ENCODE measurements around the gene GIMD1. TPM values are rescaled to one million over a fixed set of nuclear protein-coding genes. Genes with fewer than 3 reads are reported as not detected.
A peak's percentile ranks its signal among the peaks of the same experiment; 100 is the strongest.

The GIMD1 gene
- total RNA-seq, 1 donor from 2014 or later, result not detected

DNA sequence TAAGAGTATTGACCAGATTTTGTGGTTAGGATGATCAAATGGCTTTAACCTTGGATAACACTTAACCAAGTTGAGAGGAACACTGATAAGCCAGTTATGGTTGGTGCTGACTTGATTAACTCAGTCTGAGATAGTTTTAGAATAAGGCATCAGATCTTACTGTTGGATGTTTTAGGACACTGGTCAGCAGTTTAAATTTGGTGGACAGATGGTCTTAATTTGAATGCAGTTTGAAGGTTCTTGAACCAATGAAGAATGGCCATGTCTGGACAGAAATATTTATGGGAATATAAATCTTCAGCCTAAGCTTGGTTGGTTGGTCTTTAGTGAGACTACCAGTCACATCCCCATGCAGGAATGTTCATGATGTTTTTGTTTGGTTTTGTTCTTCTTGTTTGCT, 2.6 kb upstream of the GIMD1 start:
- peaks cover 6% of the 10 kb centered on the region for H3K4me1 ChIP-seq
- DNase-seq, result no peak
- H3K27me3 ChIP-seq (ENCODE audit: low read depth), result peaks cover 26% of the 10 kb centered on the region
- no peaks in the 10 kb centered on the region for H3K9me3 ChIP-seq (replicated peaks)
- intact Hi-C loops (cut with micrococcal nuclease), result loop anchor here (10.0 kb wide), 1 partner anchor 134 kb away; no protein-coding TSS in a partner anchor
- no peak overlapping the region for H3K27ac ChIP-seq (replicated peaks)
- TF ChIP-seq, protein P1, sequence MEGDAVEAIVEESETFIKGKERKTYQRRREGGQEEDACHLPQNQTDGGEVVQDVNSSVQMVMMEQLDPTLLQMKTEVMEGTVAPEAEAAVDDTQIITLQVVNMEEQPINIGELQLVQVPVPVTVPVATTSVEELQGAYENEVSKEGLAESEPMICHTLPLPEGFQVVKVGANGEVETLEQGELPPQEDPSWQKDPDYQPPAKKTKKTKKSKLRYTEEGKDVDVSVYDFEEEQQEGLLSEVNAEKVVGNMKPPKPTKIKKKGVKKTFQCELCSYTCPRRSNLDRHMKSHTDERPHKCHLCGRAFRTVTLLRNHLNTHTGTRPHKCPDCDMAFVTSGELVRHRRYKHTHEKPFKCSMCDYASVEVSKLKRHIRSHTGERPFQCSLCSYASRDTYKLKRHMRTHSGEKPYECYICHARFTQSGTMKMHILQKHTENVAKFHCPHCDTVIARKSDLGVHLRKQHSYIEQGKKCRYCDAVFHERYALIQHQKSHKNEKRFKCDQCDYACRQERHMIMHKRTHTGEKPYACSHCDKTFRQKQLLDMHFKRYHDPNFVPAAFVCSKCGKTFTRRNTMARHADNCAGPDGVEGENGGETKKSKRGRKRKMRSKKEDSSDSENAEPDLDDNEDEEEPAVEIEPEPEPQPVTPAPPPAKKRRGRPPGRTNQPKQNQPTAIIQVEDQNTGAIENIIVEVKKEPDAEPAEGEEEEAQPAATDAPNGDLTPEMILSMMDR (IDR thresholded peaks at IDR 0.05; ENCODE audit: borderline replicate concordance), result no peak
- no peaks in the 10 kb centered on the region for H3K36me3 ChIP-seq
- H3K4me3 ChIP-seq, result no peak overlapping the region

DNA sequence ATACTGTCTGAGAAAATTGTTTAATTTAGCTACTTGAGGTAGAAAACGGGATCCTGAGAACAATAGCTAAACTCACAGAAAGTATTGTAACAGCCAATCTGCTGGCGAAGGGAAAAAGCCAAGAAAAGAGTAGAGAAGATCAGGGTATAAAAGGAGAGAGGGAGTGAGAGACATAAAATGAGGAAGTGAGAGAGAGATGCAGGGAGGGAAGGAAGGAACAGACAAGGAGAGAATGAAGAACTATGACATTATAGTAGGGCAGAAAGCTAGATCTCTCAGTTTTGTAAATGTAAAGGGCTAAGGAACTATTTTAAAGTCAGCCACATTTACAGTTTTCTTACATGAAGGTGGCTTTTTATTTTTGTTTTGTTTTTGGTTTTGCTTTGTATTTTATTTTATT, 1.6 kb upstream of the GIMD1 start:
- Histone ChIP-seq H3K9me3 (replicated peaks) (no peaks in the 10 kb centered on the region), H3K4me1 (peaks cover 14% of the 10 kb centered on the region), H3K36me3 (no peaks in the 10 kb centered on the region), H3K4me3 (no peak overlapping the region), H3K27ac (replicated peaks) (no peak overlapping the region), H3K27me3 (ENCODE audit: low read depth) (peaks cover 20% of the 10 kb centered on the region)
- no peak for DNase-seq
- intact Hi-C loops (cut with micrococcal nuclease), result loop anchor here (10.0 kb wide), 1 partner anchor 135 kb away; no protein-coding TSS in a partner anchor
- TF ChIP-seq, protein P1 (IDR thresholded peaks at IDR 0.05; ENCODE audit: borderline replicate concordance), result no peak

DNA sequence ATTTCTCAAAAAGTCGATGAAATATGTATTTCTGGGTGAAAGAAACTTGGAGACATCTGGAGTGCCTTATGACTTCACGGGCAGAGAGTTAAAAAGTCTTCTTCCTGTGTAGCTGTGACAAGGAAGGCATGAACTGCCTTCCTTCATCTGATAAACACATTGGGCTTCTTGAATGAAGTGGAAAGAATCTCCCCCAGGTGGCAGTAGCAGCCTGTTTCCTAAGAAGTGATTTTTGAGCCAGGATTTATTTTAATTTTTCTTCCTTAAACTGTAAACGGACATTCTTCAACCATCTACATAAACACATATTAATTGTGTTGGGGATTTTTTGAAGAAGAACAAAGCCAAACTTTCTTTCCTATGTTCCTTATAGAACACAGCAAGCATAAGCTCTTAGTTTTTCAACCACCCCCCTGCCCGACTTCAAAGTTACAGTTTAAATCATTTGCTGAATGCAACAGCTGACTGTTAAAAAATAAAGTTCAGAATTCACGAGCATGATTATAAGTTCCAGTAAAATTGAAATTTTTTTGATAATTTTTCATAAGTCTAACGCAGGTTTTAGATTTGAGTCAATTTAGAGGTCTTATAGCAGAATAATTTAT, 980 bp upstream of the GIMD1 start:
- Histone ChIP-seq H3K9me3 (replicated peaks) (no peaks in the 10 kb centered on the region), H3K36me3 (no peaks in the 10 kb centered on the region)

DNA sequence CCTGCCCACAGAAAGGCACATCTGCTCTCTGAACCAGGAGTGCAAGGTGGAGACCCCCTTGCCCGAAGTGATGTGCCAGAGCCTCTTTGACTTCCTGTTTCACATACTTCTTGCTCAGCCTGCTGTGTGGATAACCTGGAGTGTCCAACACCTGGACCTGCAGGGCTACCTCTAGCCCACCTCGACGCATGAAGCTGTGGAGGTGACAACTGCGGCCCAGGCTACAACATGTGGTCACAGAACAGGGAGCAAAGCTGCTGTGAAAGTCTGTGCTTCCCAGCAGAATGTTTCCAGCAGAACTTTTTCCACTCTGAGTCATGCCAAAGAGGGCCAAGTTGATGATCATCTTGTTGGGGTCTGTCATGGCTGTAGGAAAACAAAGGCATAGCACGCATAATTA, 1.5 kb downstream of the GIMD1 start:
- Histone ChIP-seq H3K9me3 (replicated peaks) (no peaks in the 10 kb centered on the region), H3K27me3 (ENCODE audit: low read depth) (no peaks in the 10 kb centered on the region), H3K36me3 (no peaks in the 10 kb centered on the region), H3K4me1 (peaks cover 20% of the 10 kb centered on the region), H3K27ac (replicated peaks) (no peak overlapping the region), H3K4me3 (no peak overlapping the region)
- TF ChIP-seq, protein P1 (IDR thresholded peaks at IDR 0.05; ENCODE audit: borderline replicate concordance), result no peak
- no peak for DNase-seq
- intact Hi-C loops (cut with micrococcal nuclease), result no loop called here

More for the DNA sequence above, 980 bp upstream of the GIMD1 start:
- peaks cover 20% of the 10 kb centered on the region for H3K4me1 ChIP-seq
- no peak for DNase-seq
- H3K27ac ChIP-seq (replicated peaks), result no peak overlapping the region
- no peak overlapping the region for H3K4me3 ChIP-seq
- intact Hi-C loops (cut with micrococcal nuclease), result loop anchor here (10.0 kb wide), 1 partner anchor 135 kb away; no protein-coding TSS in a partner anchor
- TF ChIP-seq, protein P1 (IDR thresholded peaks at IDR 0.05; ENCODE audit: borderline replicate concordance), result peak; percentile 63
- peaks cover 14% of the 10 kb centered on the region for H3K27me3 ChIP-seq (ENCODE audit: low read depth)

DNA sequence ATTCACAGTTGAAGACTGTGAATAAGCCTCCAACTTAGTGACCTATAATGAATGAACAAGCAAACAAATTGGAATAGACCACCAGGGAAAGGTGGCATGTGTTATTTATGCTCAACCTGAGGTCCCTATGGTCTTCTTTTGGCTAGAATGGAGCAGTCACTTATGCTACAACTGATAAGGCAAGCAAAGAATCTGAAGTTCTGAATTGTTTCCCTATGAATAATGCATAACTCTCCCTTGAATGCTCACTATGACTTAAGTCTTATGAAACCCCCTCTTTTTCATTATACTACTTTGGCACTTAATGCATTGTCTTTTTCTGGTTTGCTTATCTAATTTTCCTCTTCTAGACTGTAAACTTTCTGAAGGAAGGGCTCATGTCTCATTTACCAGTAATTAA, 2.6 kb downstream of the GIMD1 start:
- no peaks in the 10 kb centered on the region for H3K27me3 ChIP-seq (ENCODE audit: low read depth)
- H3K4me1 ChIP-seq, result peaks cover 20% of the 10 kb centered on the region
- no peaks in the 10 kb centered on the region for H3K9me3 ChIP-seq (replicated peaks)
- peak overlapping the region; percentile 29 for H3K27ac ChIP-seq (replicated peaks)
- H3K36me3 ChIP-seq, result no peaks in the 10 kb centered on the region
- intact Hi-C loops (cut with micrococcal nuclease), result no loop called here
- no peak for DNase-seq
- no peak overlapping the region for H3K4me3 ChIP-seq
- TF ChIP-seq, protein P1 (IDR thresholded peaks at IDR 0.05; ENCODE audit: borderline replicate concordance), result no peak
